PC-3 (cell line): ENCODE results near the gene RB1.

Experiments
- EZH2 ChIP-seq: fragments of 300-600 bp; sonication (generic); IDR thresholded peaks from one replicate; pipeline ENCODE4 v1.6.1; 2017; ENCODE audit warnings: antibody characterized with exemption, mild to moderate bottlenecking, low read length; ENCODE audit not compliant: unreplicated experiment
- EZH2phosphoT487 ChIP-seq: fragments of 300-600 bp; sonication (generic); IDR thresholded peaks from 2 replicates; pipeline ENCODE4 v1.6.1; 2018; ENCODE audit warnings: mild to moderate bottlenecking, antibody characterized with exemption, low read length, borderline replicate concordance
- TF ChIP-seq, protein P1 (sequence below): fragments of 300-600 bp; sonication (generic); conservative IDR thresholded peaks from 2 replicates; pipeline ENCODE4 v1.5.1; 2017; ENCODE audit warnings: antibody characterized with exemption, low read depth, mild to moderate bottlenecking, low read length

DNA sequence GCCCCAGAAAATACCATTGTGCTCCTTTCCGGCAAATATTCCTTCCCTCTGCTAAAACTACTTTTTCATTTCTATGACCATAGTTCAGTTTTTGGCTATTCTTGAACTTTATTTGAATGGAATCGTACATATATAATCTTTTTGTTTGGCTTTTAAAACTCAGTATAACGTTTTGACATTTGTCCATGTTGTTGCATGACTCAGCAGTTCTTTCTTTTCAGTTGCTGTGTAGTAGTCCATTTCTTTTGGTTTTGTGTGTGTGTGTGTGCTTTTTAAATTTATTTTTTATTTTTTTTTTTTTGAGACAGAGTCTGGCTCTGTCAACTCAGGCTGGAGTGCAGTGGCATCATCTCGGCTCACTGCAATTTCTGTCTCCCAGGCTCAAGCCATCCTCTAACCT is 35.5 kb upstream of the RB1 start:
- TF ChIP-seq EZH2 (no peak), EZH2phosphoT487 (no peak)
- TF ChIP-seq, protein P1, sequence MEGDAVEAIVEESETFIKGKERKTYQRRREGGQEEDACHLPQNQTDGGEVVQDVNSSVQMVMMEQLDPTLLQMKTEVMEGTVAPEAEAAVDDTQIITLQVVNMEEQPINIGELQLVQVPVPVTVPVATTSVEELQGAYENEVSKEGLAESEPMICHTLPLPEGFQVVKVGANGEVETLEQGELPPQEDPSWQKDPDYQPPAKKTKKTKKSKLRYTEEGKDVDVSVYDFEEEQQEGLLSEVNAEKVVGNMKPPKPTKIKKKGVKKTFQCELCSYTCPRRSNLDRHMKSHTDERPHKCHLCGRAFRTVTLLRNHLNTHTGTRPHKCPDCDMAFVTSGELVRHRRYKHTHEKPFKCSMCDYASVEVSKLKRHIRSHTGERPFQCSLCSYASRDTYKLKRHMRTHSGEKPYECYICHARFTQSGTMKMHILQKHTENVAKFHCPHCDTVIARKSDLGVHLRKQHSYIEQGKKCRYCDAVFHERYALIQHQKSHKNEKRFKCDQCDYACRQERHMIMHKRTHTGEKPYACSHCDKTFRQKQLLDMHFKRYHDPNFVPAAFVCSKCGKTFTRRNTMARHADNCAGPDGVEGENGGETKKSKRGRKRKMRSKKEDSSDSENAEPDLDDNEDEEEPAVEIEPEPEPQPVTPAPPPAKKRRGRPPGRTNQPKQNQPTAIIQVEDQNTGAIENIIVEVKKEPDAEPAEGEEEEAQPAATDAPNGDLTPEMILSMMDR: no peak
